NCI-H510A treated with DMSO at 0.1 percent for 48 hours (cell line): Measurements from ENCODE around the gene CP.

ENCODE experiments used
- DNase-seq: peaks from one replicate; lab custom pipeline; 2025; lab: John Stamatoyannopoulos, UW

Gene CP

DNA sequence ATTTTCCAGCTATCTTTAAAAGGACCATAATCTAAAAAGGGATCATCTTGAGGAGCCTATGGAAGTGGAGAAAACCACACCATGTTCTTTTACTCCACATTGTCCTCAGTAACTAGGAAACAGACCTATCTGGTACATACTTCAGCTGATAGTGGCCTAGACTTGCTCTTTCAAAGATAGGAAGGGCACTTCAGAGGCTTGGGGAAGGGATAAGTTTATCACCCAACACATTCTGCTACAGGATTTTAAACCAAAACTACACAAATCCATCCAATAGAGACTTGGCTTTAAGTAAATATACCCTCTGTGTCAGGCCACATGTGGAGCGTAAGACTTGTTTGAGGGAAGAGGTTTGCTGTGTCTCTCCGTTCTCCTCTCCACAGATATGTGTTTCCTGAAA, 35.4 kb downstream of the CP start:
- DNase-seq = no peak

GRCh38 chr3:149181182-149181581, 40.4 kb downstream of the CP start:
- no peak for DNase-seq

DNA sequence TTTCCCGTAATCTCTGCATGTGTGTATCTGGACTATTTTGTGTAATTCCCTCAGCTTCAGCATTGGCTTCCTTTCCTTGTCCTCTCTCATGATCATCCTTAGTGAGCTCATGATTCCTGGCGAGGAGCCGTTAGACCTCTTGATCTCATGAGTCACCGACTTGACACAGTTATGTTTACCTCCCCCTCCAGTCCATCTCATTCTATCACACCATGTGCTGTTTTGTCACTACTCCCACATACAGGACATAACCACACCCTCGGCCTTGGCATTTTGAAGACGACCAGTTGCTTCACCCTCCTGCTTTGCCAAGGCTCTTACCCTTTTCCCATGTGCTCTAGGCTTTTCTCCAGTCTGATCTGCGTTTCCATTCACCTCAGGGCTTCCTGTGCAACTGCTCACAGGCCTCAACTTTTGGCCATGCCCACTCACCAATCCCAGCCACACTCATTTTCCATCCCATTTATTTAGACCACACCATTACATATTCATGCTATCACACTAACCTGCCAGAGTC, 41.5 kb downstream of the CP start:
- DNase-seq = no peak

DNA sequence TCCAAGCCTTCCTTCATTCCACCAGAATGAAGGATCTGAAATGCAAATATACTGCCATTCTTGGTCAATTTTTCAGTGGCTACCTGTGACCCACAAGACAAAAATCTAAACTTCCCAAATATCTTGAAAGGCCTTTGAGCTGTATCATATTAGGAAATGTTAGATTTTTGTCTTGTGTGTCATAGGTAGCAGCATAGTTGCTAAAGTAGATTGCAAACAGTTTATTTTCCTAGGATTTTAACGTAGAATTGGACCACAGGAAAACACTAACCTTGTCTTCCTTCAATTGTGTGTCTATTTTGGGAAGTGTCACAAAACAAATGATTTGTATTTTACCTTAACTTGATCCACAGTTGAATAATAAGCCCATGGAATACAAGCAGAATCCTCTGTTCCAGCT, 42.4 kb downstream of the CP start:
- no peak for DNase-seq

GRCh38 chr3:149177122-149177521, 44.5 kb downstream of the CP start:
- DNase-seq = no peak

- DNase-seq = no peak
Observed at GRCh38 chr3:149174901-149175300, 46.7 kb downstream of the CP start.

DNA sequence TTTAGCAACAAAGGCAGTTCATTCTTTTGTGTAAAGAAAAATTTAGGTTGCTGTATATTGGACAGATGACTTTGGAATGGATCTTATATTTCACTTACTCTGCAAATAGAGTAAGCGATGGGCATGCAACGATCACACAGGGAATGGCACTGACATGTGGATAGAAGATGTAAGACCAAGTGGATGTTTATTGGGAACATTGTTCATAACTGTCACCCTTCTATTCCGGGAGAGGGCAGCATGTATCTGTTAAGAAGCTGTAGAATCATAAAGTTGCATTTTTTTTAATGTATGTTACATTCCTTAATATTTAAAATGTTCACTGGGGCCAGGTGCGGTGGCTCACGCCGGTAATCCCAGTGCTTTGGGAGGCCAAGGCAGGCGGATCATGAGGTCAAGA, 51.0 kb downstream of the CP start:
- DNase-seq = no peak

DNA sequence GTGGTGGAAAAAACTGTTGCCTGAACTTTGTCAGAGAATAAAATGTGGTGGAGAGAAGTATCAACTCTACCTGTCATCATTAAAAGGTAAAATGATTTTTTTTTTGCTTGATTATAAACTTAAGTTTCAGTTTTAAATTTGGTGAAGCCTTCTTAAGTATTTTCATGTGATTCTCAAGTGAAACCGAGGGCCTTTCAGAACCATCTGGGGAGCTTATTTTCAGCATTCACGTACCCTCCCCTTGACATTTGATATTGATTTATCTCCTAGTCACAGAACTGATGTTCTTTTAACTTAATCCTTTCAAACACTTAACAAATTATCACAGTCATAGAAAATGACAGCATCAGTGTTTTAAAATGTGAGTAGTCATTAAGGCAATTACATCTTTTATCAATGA, 53.7 kb downstream of the CP start:
- no peak for DNase-seq

DNA sequence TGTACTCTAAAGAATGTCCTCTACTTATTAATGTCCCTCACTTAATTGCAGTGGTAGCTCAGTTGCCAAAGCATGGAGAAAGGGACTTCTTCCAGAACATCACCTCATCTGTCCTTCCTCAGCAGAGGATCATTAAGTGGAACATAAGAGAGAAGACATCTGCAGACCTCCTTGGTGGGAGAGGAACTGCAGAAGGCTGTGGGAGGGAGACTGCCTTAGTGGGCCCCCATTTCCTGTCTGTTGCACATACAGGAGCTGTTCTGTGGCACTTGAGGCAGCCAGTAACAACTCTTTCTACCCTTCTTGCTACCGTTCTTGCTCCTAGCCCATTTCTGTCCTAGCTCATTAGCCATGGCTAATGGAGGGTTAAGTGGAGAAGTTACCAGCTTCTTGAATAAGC, 58.6 kb downstream of the CP start:
- DNase-seq = no peak

GRCh38 chr3:149162007-149162406, 59.6 kb downstream of the CP start:
- no peak for DNase-seq

DNA sequence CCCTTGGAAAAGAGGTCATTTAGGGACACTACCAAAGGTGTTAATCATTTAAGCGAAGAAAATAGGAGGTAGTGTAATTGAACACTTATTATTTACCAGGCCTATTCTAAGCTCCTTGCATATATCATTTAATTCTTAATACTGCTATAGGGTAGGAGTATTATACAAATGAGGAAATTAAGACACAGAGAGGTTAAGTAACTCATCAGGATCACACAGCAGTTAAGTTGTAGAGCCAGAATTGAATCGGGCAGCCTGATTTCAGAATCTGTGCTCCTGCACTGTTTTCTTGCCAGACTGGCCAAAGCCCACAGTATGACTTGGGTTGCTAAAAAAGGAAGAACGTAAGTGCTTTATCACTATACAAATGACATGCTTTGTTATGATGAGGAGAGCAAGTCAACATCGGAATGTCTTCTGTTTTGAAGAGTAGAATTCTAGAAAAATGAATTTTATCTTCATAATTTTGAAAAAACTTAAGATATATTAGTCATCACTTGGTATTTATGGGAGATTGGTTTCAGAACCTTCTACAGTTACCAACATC, 60.8 kb downstream of the CP start:
- DNase-seq = no peak

GRCh38 chr3:149153402-149153801, 68.2 kb downstream of the CP start:
- no peak for DNase-seq

- DNase-seq = no peak
Observed at GRCh38 chr3:149152420-149152819, 69.2 kb downstream of the CP start.

- no peak for DNase-seq
Observed at GRCh38 chr3:149151843-149152242, 69.8 kb downstream of the CP start.

GRCh38 chr3:149150436-149150835, 71.2 kb downstream of the CP start:
- DNase-seq = no peak

DNA sequence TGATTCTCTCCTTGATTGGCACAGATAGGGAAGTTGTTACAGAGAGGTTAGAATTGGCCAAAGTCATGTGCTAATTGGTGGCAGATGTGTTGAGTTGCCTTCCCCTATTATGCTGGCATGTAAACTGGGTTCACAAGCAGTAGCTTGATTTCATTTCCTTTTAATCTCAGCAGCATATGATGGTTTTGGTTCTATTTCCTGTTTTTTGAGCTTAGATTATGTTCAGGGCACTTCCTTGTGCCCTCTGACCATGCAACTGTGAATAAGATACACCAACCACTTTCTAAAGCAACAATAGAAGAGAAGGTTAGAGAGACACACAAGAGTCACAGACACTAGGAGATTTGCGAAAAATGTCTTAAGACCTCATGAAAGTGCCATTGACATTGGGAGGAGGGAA, 75.7 kb downstream of the CP start:
- no peak for DNase-seq

DNA sequence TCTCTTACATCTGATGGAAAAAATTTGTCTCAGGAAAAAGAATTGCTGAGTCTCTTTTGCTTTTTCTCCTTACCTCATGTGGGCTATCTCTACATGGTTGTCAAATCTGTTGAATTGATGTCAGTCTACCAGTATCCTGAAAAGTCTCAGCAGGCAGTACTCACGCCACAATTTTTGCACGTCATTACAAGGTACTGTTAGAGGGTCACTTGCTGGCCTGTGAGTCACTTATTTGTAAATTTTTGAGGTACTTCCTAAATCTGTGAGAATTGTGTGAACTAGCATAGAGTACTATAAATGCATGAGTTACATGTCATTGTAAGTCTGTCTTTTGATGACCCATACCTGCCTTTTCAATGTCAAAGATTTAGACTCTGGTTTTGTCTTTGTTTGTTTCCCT, 76.3 kb downstream of the CP start:
- no peak for DNase-seq

- no peak for DNase-seq
Observed at GRCh38 chr3:149142682-149143081, 78.9 kb downstream of the CP start.

DNA sequence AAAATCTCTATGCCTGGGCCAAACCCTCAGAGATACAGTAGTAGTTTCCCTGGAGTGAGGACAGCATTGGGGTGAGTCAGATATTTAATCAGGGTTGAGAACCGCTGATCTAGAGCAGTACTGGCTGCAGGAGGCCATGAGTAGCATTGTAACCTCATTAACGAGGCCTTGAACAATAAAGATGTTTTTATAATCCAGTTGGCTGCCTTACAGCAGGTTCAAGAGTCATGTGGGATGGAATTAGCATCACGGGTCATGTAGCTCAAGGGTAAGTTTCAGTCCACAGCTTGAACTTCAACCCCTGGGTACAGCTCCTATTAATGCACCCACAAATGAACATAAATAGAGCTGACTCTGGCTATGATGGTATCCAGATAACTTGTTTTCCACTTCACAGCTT, 87.1 kb downstream of the CP start:
- DNase-seq = no peak

GRCh38 chr3:149131589-149131988, 90.0 kb downstream of the CP start:
- DNase-seq = no peak

GRCh38 chr3:149129326-149130205, 92.1 kb downstream of the CP start, which contains the start of gene HPS3:
TSS of gene HPS3 (plus strand) at chr3:149129638. CDS start at chr3:149129724, 86 bp downstream.
- DNase-seq = peak; percentile 86

GRCh38 chr3:149128821-149129220, 92.8 kb downstream of the CP start:
- DNase-seq = no peak

DNA sequence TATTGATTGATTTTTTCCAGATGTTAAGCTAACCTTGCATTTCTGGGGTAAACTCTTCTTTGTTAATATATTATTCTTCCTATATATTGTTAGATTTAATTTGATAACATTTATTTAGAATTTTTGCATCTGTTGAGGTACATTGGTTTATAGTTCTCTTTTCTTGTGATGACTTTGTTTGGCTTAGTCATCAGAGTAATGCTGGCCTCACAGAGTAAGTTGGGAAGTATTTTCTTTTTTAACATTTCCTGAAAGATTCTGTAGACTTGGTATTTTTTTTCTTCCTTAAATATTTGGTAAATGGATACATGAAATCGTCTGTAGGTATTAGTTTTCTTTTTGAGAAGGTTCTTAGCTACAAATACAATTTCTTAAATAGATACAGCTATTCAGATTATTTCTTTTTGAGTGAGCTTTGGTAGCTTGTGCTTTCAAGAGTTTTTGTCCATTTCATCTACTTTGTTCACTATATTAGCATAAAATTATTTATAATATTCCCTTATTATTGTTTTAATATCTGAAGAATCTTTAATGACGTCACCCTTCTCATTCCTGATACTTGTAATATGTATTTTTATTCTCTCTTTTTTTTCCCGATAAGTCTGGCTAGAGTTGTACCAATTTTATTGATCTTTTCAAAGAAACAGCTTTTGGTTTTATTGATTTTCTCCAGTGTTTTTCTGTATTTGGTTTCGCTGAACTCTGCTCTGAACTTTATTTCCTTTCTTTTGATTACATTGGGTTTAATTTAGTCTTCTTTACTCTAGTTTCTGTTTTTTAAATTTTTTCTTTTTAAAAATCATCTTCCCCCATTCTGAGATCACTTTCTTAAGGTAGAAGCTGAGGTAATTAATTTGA, 98.7 kb downstream of the CP start:
- DNase-seq = no peak
